ENCODE data around the gene MDP1.
"Not testable (repeated sequence)": the region's sequence is repeated elsewhere in the genome, so short reads cannot be mapped to it uniquely, and the experiment has no call there.

MDP1 gene

GRCh38 chr14:24207104-24207551, 8.7 kb downstream of the MDP1 start:
- no peak for TF ChIP-seq CTCF (IDR thresholded peaks at IDR 0.05; ENCODE audit: insufficient read depth, low read length, poor library complexity, severe bottlenecking)
- DNase-seq (ENCODE audit: extremely low read depth, insufficient read length): no peak
- Histone ChIP-seq H3K27me3 (replicated peaks; ENCODE audit: control insufficient read depth, insufficient read depth, low read length) (no peaks in the 10 kb centered on the region), H3K4me3 (replicated peaks; ENCODE audit: low read depth, low read length) (no peak overlapping the region), H3K36me3 (ENCODE audit: control insufficient read depth, insufficient read depth, low read length) (peaks cover 38% of the 10 kb centered on the region)

- TF ChIP-seq CTCF (IDR thresholded peaks at IDR 0.05; ENCODE audit: insufficient read depth, low read length, poor library complexity, severe bottlenecking): no peak
- H3K36me3 ChIP-seq (ENCODE audit: control insufficient read depth, insufficient read depth, low read length): peaks cover 40% of the 10 kb centered on the region
- DNase-seq (ENCODE audit: extremely low read depth, insufficient read length): no peak
- H3K4me3 ChIP-seq (replicated peaks; ENCODE audit: low read depth, low read length): no peak overlapping the region
- no peaks in the 10 kb centered on the region for H3K27me3 ChIP-seq (replicated peaks; ENCODE audit: control insufficient read depth, insufficient read depth, low read length)
These were observed 9.4 kb downstream of the MDP1 start for GRCh38 chr14:24206260-24207103.

- Histone ChIP-seq H3K27me3 (replicated peaks; ENCODE audit: control insufficient read depth, insufficient read depth, low read length) (no peaks in the 10 kb centered on the region), H3K36me3 (ENCODE audit: control insufficient read depth, insufficient read depth, low read length) (peaks cover 29% of the 10 kb centered on the region), H3K4me3 (replicated peaks; ENCODE audit: low read depth, low read length) (no peak overlapping the region)
- DNase-seq (ENCODE audit: extremely low read depth, insufficient read length): no peak
- TF ChIP-seq CTCF (IDR thresholded peaks at IDR 0.05; ENCODE audit: insufficient read depth, low read length, poor library complexity, severe bottlenecking): no peak
These were observed 11.4 kb downstream of the MDP1 start for GRCh38 chr14:24204163-24205146.

DNA sequence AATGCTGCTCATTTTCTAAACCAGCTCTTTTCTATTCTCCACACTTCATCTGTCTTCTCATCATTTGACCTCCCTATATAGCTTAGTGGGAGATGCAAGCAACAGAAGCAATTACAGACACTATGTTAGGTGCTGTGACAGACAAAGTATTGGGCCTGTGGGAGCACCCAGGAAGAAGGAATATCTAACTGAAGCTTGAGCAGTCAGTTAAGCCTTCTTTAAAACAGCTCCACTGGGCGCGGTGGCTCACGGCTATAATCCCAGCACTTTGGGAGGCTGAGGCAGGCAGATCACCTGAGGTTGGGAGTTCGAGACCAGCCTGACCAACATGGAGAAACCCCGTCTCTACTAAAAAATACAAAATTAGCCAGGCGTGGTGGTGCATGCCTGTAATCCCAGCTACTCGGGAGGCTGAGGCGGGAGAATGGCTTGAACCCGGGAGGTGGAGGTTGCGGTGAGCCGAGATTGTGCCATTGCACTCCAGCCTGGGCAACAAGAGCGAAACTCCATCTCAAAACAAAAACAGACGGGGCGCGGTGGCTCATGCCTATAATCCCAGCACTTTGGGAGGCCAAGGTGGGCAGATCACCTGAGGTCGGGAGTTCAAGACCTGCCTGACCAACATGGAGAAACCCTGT, 12.5 kb downstream of the MDP1 start:
- H3K36me3 ChIP-seq (ENCODE audit: control insufficient read depth, insufficient read depth, low read length): peaks cover 28% of the 10 kb centered on the region
- H3K4me3 ChIP-seq (replicated peaks; ENCODE audit: low read depth, low read length); DNase-seq (ENCODE audit: extremely low read depth, insufficient read length); H3K27me3 ChIP-seq (replicated peaks; ENCODE audit: control insufficient read depth, insufficient read depth, low read length): not testable (repeated sequence)

DNA sequence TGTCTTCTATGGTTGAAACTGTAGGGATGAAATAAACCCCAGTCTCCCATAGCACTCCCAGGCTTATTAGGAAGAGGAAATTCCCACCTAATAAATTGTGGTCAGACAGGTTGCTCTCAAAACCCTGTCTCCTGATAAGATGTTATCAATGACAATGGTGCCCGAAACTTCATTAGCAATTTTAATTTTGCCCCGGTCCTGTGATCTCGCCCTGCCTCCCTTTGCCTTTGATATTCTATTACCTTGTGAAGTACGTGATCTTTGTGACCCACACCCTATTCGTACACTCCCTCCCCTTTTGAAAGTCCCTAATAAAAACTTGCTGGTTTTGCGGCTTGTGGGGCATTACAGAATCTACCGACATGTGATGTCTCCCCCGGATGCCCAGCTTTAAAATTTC, 13.3 kb downstream of the MDP1 start:
- peaks cover 24% of the 10 kb centered on the region for H3K36me3 ChIP-seq (ENCODE audit: control insufficient read depth, insufficient read depth, low read length)
- H3K27me3 ChIP-seq (replicated peaks; ENCODE audit: control insufficient read depth, insufficient read depth, low read length); H3K4me3 ChIP-seq (replicated peaks; ENCODE audit: low read depth, low read length); DNase-seq (ENCODE audit: extremely low read depth, insufficient read length): not testable (repeated sequence)

DNA sequence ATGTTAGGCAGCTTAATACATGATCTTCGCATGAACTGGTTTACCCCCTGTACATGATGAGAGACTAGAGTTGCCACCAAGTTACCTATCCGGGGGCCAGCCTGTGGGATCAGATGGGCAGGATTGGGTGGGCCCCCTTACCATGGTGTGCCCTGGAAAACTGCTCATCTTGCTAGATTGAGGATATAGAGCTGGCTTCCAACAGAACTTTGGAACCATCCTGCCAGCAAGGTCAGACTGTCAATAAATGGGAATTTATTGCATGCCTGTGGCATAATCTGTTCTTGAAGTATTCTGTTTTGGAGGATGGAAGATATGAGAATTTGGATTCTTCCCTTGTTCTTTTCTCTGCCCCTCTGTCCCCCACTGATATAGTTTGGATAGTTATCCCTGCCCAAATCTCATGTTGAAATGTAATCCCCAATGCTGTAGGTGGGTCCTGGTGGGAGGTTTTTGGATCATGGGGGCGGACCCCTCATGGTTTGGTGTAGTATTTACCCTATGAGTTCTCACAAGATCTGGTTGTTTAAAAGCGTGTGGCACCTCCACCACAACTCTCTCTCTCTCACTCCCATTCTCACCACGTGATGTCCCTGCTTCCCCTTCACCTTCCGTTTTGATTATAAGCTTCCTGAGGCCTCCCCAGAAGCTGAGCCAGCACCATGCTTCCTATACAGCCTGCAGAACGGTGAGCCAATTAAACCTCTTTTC, 16.9 kb downstream of the MDP1 start:
- DNase-seq (ENCODE audit: extremely low read depth, insufficient read length): no peak
- no peak for TF ChIP-seq CTCF (IDR thresholded peaks at IDR 0.05; ENCODE audit: insufficient read depth, low read length, poor library complexity, severe bottlenecking)
- peaks cover 10% of the 10 kb centered on the region for H3K36me3 ChIP-seq (ENCODE audit: control insufficient read depth, insufficient read depth, low read length)
- H3K27me3 ChIP-seq (replicated peaks; ENCODE audit: control insufficient read depth, insufficient read depth, low read length): no peaks in the 10 kb centered on the region
- no peak overlapping the region for H3K4me3 ChIP-seq (replicated peaks; ENCODE audit: low read depth, low read length)

All from GM06990 (cell line).